ENCODE results near the gene CENATAC.
"Not testable (repeated sequence)": the region's sequence is repeated elsewhere in the genome, so short reads cannot be mapped to it uniquely, and the experiment has no call there.

CENATAC gene

GRCh38 chr11:118957968-118958367 lies 40.0 kb upstream of the CENATAC start:
- Histone ChIP-seq H3K4me3 (ENCODE audit: low read depth, low read length) (no peak overlapping the region), H3K27me3 (replicated peaks) (peaks cover 5% of the 10 kb centered on the region), H3K36me3 (replicated peaks) (no peaks in the 10 kb centered on the region), H3K27ac (no peak overlapping the region)
- no peak for TF ChIP-seq CTCF (IDR thresholded peaks at IDR 0.05; ENCODE audit: low read depth, low read length, missing control alignments)
- in situ Hi-C loops (cut with HindIII; ENCODE audit: low pct_ligation_motif_present, low sequenced_read_pairs), result no loop called here
- no peak for DNase-seq

GRCh38 chr11:118958577-118958976 lies 39.4 kb upstream of the CENATAC start:
- Histone ChIP-seq H3K27ac (no peak overlapping the region), H3K4me3 (ENCODE audit: low read depth, low read length) (no peak overlapping the region), H3K27me3 (replicated peaks) (peaks cover 3% of the 10 kb centered on the region), H3K36me3 (replicated peaks) (no peaks in the 10 kb centered on the region)
- in situ Hi-C loops (cut with HindIII; ENCODE audit: low pct_ligation_motif_present, low sequenced_read_pairs), result no loop called here
- DNase-seq, result no peak
- TF ChIP-seq CTCF (IDR thresholded peaks at IDR 0.05; ENCODE audit: low read depth, low read length, missing control alignments), result no peak

- TF ChIP-seq CTCF (IDR thresholded peaks at IDR 0.05; ENCODE audit: low read depth, low read length, missing control alignments), result no peak
- no peak overlapping the region for H3K4me3 ChIP-seq (ENCODE audit: low read depth, low read length)
- H3K36me3 ChIP-seq (replicated peaks), result no peaks in the 10 kb centered on the region
- H3K27ac ChIP-seq, result no peak overlapping the region
- DNase-seq, result no peak
- in situ Hi-C loops (cut with HindIII; ENCODE audit: low pct_ligation_motif_present, low sequenced_read_pairs), result no loop called here
- H3K27me3 ChIP-seq (replicated peaks), result peaks cover 3% of the 10 kb centered on the region
Observed at GRCh38 chr11:118961189-118961588, 36.7 kb upstream of the CENATAC start.

- H3K36me3 ChIP-seq (replicated peaks), result no peaks in the 10 kb centered on the region
- TF ChIP-seq CTCF (IDR thresholded peaks at IDR 0.05; ENCODE audit: low read depth, low read length, missing control alignments), result no peak
- no peak for DNase-seq
- H3K27ac ChIP-seq, result no peak overlapping the region
- in situ Hi-C loops (cut with HindIII; ENCODE audit: low pct_ligation_motif_present, low sequenced_read_pairs), result no loop called here
- no peak overlapping the region for H3K4me3 ChIP-seq (ENCODE audit: low read depth, low read length)
- peaks cover 3% of the 10 kb centered on the region for H3K27me3 ChIP-seq (replicated peaks)
Observed at GRCh38 chr11:118961591-118961990, 36.3 kb upstream of the CENATAC start.

GRCh38 chr11:118969508-118969907 lies 28.4 kb upstream of the CENATAC start:
- DNase-seq; in situ Hi-C loops (cut with HindIII; ENCODE audit: low pct_ligation_motif_present, low sequenced_read_pairs); H3K27me3 ChIP-seq (replicated peaks); H3K36me3 ChIP-seq (replicated peaks); H3K27ac ChIP-seq; H3K4me3 ChIP-seq (ENCODE audit: low read depth, low read length): not testable (repeated sequence)

GRCh38 chr11:118971646-118972045 lies 26.3 kb upstream of the CENATAC start, which contains the start of gene FOXR1:
Gene FOXR1, plus strand, starts transcription at chr11:118971761. Its CDS starts 171 bp downstream, at chr11:118971932.
- Histone ChIP-seq H3K27ac (no peak within 1 kb of the TSS), H3K36me3 (replicated peaks) (no peaks in the 10 kb centered on the region), H3K4me3 (ENCODE audit: low read depth, low read length) (no peak within 1 kb of the TSS), H3K27me3 (replicated peaks) (no peaks in the 10 kb centered on the region)
- in situ Hi-C loops (cut with HindIII; ENCODE audit: low pct_ligation_motif_present, low sequenced_read_pairs), result no loop called here
- TF ChIP-seq CTCF (IDR thresholded peaks at IDR 0.05; ENCODE audit: low read depth, low read length, missing control alignments), result no peak
- no peak for DNase-seq

All from brain microvascular endothelial cell (primary cell).